Activated T-helper 1 cell treated with anti-CD3 and anti-CD28 coated beads, Interleukin-12 subunit alpha, Interleukin-12 subunit beta, Interleukin-2, Interleukin-4 antibody, amounts not matched to agents 30 ng/mL and 10 ng/mL and 1 ng/mL, durations not matched to agents 14 hours and 24 hours and 36 hours (primary cell): ENCODE data around the gene LRRC58. TPM values are rescaled to one million over a fixed set of nuclear protein-coding genes. Genes with fewer than 3 reads are reported as not detected.

Source experiments
- DNase-seq: peaks from one replicate; pipeline ENCODE4 v3.0.0; 2021; ENCODE audit warnings: low spot score
- H3K27ac Mint-ChIP-seq: one replicate; pipeline ENCODE4 v1.8.0; 2021; ENCODE audit warnings: mild to moderate bottlenecking, mixed read lengths
- H3K27me3 Mint-ChIP-seq: one replicate; pipeline ENCODE4 v1.8.0; 2022; ENCODE audit warnings: mild to moderate bottlenecking, moderate library complexity, mixed read lengths; ENCODE audit not compliant: insufficient read depth
- H3K36me3 Mint-ChIP-seq: one replicate; pipeline ENCODE4 v1.8.0; 2021; ENCODE audit warnings: low read depth, mixed read lengths
- H3K4me1 Mint-ChIP-seq: one replicate; pipeline ENCODE4 v1.8.0; 2021; ENCODE audit warnings: low read depth, mixed read lengths
- H3K4me3 Mint-ChIP-seq: one replicate; pipeline ENCODE4 v1.8.0; 2021; ENCODE audit warnings: mild to moderate bottlenecking, moderate library complexity, mixed read lengths
- H3K9me3 Mint-ChIP-seq: one replicate; pipeline ENCODE4 v1.8.0; 2021; ENCODE audit warnings: mixed read lengths
- intact Hi-C: fragments of 100-400 bp; cut with micrococcal nuclease; formaldehyde crosslinking; loops from one replicate; pipeline ENCODE4 v1.15.1; 2024
- total RNA-seq: library from RNA; stranded (reverse); gene quantifications from 2 replicates; pipeline ENCODE4 v1.2.3, GENCODE V29; 2022

The LRRC58 gene
- total RNA-seq, 1 donor from 2014 or later, result 26.9 TPM

DNA sequence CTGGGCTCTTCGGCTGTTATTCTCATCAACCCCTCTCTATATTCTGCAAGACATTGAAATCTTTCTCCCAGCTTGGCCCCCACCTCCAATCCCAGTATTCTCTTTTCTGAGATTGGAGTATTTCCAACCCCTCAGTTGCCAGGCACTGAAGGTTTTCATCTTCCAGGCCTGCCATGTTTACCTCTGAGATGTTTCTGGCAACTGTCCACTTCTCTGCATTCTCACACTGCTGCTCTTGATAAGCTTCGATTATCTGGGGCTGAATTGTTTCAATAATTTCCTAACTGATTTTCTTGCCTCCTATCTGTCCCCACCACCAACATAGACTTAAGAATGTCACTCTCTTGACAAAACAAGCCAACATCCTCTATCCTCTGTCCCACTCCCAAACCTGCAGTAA, 62.7 kb downstream of the LRRC58 start:
- Mint-ChIP-seq H3K9me3 (peaks cover 4% of the 10 kb centered on the region), H3K36me3 (no peaks in the 10 kb centered on the region), H3K27ac (no peak overlapping the region), H3K4me3 (no peak overlapping the region), H3K4me1 (no peaks in the 10 kb centered on the region), H3K27me3 (peaks cover 43% of the 10 kb centered on the region)
- no peak for DNase-seq
- intact Hi-C loops, result no loop called here

DNA sequence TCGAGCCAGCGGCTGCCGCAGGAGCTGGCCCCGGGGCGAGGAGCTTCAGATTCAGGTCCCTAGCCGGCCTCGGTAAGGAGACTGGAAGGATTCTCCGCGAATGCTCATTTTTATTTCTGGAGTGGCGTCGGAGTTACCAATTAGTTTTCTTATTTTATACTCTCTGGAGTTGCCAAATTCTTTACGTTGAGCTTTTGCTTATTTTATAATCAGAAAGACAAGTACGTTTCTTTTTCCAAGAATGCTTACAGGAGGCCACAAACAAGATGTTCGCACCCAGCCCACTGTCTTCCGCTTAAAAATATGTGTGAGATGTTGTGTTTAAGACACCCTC, 63.7 kb downstream of the LRRC58 start:
- Mint-ChIP-seq H3K27ac (no peak overlapping the region), H3K27me3 (peaks cover 44% of the 10 kb centered on the region), H3K4me3 (no peak overlapping the region), H3K4me1 (no peaks in the 10 kb centered on the region), H3K36me3 (no peaks in the 10 kb centered on the region), H3K9me3 (peaks cover 4% of the 10 kb centered on the region)
- intact Hi-C loops, result no loop called here
- no peak for DNase-seq

DNA sequence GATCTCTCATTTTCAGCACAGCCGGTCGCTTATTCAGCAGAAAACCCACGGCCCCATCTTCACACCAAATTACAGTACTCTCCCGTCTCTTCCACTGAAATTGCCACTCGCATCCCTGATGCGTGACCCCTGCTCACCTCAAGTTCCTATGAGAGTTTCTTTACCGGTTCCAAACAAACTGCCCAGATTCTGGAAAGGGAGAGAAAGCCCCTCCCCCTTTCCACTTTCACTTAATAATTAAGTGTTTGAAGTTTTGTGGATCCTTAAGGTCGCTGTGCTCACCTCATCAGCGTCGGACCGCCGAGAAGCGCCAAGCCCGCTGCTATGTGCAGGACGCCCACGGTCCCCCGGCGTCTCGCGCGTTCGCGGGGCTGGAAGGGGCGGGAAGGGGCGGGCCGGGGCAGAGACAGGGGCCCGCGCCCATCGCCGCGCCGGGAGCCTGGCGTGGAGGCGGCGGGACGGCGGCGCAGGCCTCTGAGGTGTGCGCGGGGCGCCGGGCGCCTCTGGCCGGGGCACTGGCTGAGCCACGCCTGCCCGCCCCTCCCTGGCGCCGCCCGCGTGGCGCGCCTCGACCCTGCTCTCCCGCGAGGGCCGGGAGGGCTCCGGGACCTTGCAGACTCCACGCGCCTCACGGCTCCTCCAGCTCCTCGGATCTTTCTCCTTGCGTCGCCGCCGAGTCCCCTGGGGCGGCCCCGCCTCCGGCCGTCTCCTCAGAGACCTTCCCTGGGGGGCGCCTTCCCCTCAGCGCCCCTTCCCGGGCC, 64.2 kb downstream of the LRRC58 start, which contains the start of gene GPR156:
Gene GPR156, minus strand, starts transcription at position 476 of the 761 bp plus-strand sequence. CDS start 41,124 bp downstream, outside the sequence.
- DNase-seq, result no peak
- intact Hi-C loops, result no loop called here
- H3K27me3 Mint-ChIP-seq, result peaks cover 44% of the 10 kb centered on the region
- peaks cover 4% of the 10 kb centered on the region for H3K9me3 Mint-ChIP-seq
- no peaks in the 10 kb centered on the region for H3K36me3 Mint-ChIP-seq
- no peaks in the 10 kb centered on the region for H3K4me1 Mint-ChIP-seq
- H3K4me3 Mint-ChIP-seq, result peak within 1 kb of the TSS; percentile 35
- no peak within 1 kb of the TSS for H3K27ac Mint-ChIP-seq

DNA sequence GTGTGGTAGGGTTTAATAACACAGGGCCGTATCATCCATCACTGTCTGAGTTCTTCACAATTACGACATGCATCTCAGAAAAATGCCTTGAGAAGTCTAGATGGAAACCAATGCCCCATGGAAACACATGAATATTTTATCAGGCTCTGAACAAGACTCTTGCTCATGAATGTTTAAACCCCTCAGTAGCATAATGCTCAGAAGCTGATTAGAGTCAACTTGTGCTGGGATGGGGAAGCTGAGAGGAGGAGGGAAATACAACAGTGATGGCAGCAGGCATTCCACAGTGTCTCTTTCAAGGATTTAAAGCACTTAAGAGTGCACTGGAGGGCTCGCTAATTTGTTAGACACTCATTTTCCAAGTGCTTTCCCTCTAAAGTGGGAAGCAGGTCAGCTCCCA, 67.9 kb downstream of the LRRC58 start:
- Mint-ChIP-seq H3K4me3 (no peak overlapping the region), H3K36me3 (no peaks in the 10 kb centered on the region), H3K27me3 (peaks cover 47% of the 10 kb centered on the region), H3K4me1 (no peaks in the 10 kb centered on the region), H3K27ac (no peak overlapping the region), H3K9me3 (no peaks in the 10 kb centered on the region)
- intact Hi-C loops, result no loop called here
- no peak for DNase-seq

GRCh38 chr3:120280566-120280965, 68.6 kb downstream of the LRRC58 start:
- peaks cover 40% of the 10 kb centered on the region for H3K27me3 Mint-ChIP-seq
- H3K4me3 Mint-ChIP-seq, result no peak overlapping the region
- intact Hi-C loops, result no loop called here
- no peaks in the 10 kb centered on the region for H3K4me1 Mint-ChIP-seq
- no peak overlapping the region for H3K27ac Mint-ChIP-seq
- H3K36me3 Mint-ChIP-seq, result no peaks in the 10 kb centered on the region
- DNase-seq, result no peak
- H3K9me3 Mint-ChIP-seq, result no peaks in the 10 kb centered on the region

DNA sequence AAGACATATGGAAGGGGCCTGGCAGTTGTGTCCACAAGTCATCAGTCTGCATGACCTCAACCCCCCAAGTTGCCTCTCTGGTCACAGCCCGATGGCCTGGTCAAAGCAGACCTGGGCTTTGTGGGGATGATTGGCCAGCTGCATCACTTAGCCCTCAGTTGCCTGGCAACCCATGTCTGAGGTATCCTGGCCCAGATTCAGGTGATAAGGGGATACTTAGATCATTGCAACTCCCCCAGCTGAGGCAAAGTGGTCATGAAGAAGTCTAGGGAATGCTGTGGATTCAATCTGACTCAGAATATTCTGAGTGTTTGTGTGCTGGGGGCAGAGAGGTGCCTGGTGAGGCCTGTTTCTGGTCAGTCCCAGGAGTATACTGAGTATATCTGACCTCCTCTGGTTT, 69.1 kb downstream of the LRRC58 start:
- intact Hi-C loops, result no loop called here
- H3K27me3 Mint-ChIP-seq, result peaks cover 38% of the 10 kb centered on the region
- H3K9me3 Mint-ChIP-seq, result no peaks in the 10 kb centered on the region
- H3K36me3 Mint-ChIP-seq, result no peaks in the 10 kb centered on the region
- DNase-seq, result no peak
- no peaks in the 10 kb centered on the region for H3K4me1 Mint-ChIP-seq
- H3K27ac Mint-ChIP-seq, result no peak overlapping the region
- no peak overlapping the region for H3K4me3 Mint-ChIP-seq

- Mint-ChIP-seq H3K27me3 (peaks cover 16% of the 10 kb centered on the region), H3K9me3 (no peaks in the 10 kb centered on the region), H3K36me3 (no peaks in the 10 kb centered on the region), H3K4me1 (no peaks in the 10 kb centered on the region), H3K4me3 (no peak overlapping the region), H3K27ac (no peak overlapping the region)
- no peak for DNase-seq
- intact Hi-C loops, result no loop called here
Observed at GRCh38 chr3:120276767-120277166, 72.4 kb downstream of the LRRC58 start.

DNA sequence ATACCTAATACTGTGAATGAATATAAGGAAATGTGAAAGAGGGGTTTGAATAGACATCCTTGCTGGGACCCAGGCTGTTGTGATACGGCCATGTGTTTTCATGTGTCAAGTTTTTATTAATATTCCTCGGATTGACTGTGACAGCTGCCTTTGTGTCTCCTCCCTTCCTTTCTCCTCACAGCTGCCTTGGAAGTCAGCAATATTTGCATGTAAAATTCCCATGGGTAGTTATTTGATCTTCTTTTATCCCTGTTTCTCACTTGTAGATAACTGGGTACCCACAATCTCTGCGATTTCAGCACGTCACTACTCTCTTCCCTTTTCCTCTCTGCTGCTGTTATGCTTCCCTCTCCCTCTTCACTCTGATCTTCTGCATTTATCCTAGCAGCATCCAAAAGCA, 73.5 kb downstream of the LRRC58 start:
- H3K4me1 Mint-ChIP-seq, result no peaks in the 10 kb centered on the region
- H3K27me3 Mint-ChIP-seq, result peaks cover 14% of the 10 kb centered on the region
- H3K27ac Mint-ChIP-seq, result no peak overlapping the region
- intact Hi-C loops, result no loop called here
- no peaks in the 10 kb centered on the region for H3K9me3 Mint-ChIP-seq
- H3K36me3 Mint-ChIP-seq, result no peaks in the 10 kb centered on the region
- DNase-seq, result no peak
- no peak overlapping the region for H3K4me3 Mint-ChIP-seq

DNA sequence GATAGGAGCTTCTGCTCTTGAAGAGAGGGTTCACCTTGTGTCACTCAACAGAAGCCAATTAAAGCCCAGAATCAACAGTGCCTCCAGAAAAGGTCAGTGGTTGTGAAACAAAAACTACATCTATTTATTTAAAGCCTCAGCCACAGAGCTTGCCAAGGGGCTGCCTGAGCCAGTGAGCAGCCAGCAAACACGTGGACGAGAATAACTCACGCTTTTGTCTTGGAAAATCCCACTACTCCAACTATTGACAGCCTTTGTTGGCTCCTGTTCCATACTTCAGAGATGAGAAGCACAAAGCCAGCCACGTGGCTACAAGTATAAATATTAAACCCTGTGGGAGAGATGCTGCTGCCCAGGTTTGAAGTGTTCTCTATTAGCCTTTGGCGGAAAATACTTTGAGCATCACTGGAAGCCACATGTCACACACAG, 74.4 kb downstream of the LRRC58 start:
- Mint-ChIP-seq H3K4me3 (no peak overlapping the region), H3K36me3 (no peaks in the 10 kb centered on the region), H3K9me3 (no peaks in the 10 kb centered on the region), H3K27me3 (peaks cover 15% of the 10 kb centered on the region), H3K27ac (no peak overlapping the region), H3K4me1 (no peaks in the 10 kb centered on the region)
- DNase-seq, result no peak
- intact Hi-C loops, result no loop called here

Other genes with a start within 250 kb of the LRRC58 start
- 0.18 TPM in 1 of 2 replicates, not detected in the other for gene GPR156, start 64.1 kb downstream of the LRRC58 start, total RNA-seq
- gene FSTL1, start 101.6 kb upstream of the LRRC58 start, total RNA-seq, result not detected in 2 replicates
- 107 and 108 TPM in 2 replicates for gene NDUFB4, start 247.0 kb upstream of the LRRC58 start, total RNA-seq